C4-2B (cell line): ENCODE results near the gene EVA1C.

ENCODE experiments used
- ZFX ChIP-seq: fragments of 450-650 bp; IDR thresholded peaks from 2 replicates; pipeline ENCODE4 v1.6.1; 2017
- TF ChIP-seq, protein P1 (sequence below): fragments of 450-650 bp; conservative IDR thresholded peaks from 2 replicates; pipeline ENCODE4 v1.5.1; 2017; ENCODE audit warnings: mild to moderate bottlenecking

DNA sequence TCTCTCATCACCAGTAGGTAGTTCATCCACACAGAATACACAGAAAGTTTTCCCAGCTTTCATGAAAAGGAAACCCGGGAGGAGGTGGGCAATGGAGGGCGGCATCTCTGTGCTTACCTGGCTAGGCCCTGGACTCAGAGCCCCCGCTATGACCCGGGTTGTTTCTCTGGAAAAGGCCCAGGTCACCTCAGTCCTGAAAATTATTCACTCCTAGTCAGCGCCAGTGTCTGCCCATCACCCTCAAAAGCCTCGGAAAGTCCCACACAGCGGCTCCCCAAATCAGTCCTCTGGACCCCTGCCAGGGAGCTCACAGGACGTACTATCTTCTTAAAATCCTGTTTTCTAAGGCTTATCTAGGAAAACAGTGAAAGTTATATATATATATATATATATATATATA lies 121.6 kb downstream of the EVA1C start:
- TF ChIP-seq, protein P1, sequence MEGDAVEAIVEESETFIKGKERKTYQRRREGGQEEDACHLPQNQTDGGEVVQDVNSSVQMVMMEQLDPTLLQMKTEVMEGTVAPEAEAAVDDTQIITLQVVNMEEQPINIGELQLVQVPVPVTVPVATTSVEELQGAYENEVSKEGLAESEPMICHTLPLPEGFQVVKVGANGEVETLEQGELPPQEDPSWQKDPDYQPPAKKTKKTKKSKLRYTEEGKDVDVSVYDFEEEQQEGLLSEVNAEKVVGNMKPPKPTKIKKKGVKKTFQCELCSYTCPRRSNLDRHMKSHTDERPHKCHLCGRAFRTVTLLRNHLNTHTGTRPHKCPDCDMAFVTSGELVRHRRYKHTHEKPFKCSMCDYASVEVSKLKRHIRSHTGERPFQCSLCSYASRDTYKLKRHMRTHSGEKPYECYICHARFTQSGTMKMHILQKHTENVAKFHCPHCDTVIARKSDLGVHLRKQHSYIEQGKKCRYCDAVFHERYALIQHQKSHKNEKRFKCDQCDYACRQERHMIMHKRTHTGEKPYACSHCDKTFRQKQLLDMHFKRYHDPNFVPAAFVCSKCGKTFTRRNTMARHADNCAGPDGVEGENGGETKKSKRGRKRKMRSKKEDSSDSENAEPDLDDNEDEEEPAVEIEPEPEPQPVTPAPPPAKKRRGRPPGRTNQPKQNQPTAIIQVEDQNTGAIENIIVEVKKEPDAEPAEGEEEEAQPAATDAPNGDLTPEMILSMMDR = no peak
- no peak for TF ChIP-seq ZFX
